Stimulated activated CD4-positive, alpha-beta T cell treated with anti-CD3 and anti-CD28 coated beads, Interleukin-4, amount 100 ng/mL, for 24 hours (primary cell): ENCODE data around the gene CFL1.

Experiments used
- DNase-seq: peaks from one replicate; pipeline ENCODE4 v3.0.0-alpha.2; 2020

The CFL1 gene

DNA sequence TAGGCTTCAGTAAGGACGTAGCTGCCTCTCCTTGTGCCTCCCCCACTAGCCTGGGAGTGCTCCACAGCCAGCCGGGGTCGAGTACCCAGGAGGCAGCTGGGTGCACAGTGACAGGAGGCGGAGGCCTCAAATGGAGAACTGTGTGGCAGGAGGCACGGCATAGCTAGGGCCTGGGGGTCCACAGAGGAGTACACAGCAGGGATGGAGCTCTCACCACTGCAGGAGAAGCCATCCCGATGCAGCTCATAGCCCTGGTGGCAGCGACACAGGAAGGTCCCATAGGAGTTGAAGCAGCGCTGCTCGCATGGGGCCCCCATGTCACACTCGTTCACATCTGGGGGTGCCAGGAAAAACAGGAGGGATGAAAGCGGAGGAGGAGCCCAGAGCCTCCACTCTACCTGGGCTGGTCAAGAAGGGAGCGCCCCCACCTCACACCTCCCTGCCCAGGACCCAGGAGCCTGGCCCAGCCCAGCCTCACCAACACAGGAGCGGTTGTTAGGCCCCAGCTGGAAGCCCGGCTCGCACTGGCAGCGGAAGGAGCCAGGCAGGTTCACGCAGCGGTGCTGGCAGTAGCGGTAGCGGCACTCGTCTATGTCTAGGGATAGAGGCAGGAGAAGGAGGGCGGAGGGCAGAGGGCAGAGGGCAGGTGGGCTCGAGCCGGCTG, 11.8 kb upstream of the CFL1 start:
- DNase-seq = no peak

DNA sequence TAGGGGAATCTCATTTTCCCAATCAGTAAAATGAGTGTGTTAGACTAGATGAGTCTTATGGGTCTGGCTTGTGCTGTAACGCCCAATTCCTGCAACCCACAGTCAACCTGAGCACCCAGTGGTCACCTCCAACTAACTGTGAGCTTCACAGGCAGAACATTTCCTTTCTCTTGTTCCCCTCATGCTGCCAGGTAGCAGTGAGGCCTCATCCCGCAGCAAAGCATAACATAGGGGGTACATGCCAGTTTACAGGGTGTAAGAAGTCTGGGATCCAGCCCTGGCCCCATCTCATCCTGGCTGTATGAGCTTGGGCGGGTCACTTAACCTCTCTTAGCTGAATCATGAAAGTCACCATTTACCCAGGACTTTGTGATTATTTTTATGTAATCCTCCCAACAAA, 10.9 kb upstream of the CFL1 start:
- DNase-seq = no peak

DNA sequence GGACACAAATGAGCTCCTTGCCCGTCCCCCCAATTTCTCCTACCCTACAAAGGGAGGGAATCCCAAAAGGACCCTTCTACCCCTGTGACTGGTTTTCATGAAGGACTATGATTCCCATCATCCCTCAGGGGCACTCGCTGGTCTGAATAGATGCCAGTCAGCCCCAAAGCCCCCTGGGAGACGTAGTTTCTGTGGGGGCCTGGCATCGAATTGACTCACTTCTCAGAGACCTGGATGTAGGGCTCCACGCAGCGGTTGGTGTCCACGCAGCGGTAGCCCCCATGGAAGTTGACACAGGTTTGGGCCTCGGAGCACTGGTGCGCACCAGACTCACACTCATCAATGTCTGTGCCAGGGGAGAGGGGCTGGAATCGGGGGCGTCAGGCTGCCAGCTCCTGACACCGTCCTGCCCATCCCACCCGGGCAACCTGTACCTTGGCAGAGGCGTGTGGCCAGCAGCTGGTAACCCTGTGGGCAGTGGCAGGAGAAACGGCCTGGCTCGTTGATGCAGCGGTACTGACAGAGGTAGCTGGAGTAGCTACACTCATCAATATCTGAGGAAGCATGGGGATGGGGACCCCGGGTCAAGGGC, 10.2 kb upstream of the CFL1 start:
- DNase-seq = no peak

DNA sequence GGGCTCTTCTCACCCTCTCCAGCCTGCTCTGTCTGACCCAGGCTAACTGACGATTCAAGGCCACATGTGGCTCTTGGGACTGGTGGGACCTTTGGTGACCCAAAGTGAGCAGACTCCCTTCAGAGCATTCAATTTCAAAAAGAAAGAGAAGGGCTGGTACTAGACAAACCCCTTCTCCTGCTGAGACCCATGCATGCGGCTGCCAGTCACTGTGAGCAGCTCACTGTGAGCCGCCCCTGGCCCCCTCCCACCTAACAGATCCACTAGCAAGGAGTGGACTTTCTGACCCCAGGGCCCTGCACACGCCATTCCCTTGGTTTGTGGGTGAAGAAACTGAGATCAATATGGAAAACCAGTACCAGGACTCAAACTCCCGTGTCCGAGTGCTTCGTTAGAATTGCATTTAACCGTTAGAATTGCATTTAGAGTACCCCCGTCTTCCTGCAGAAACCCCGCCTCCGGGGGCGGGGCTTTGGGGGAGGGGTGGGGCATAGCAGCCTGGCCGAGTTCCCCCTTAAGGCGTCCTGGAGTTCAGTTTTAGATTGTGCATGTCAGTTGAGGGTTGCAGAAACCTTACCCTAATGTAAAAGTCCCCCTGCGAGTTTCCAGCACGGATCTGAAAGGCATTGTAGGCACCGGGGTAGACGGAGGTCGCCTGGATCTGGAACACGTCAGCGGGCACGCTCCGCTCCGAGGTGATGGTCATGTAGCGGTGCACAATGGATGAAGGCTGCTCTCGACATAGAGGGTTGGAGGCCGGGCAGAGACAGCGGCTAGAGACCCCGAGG, 9.5 kb upstream of the CFL1 start:
- DNase-seq = no peak

DNA sequence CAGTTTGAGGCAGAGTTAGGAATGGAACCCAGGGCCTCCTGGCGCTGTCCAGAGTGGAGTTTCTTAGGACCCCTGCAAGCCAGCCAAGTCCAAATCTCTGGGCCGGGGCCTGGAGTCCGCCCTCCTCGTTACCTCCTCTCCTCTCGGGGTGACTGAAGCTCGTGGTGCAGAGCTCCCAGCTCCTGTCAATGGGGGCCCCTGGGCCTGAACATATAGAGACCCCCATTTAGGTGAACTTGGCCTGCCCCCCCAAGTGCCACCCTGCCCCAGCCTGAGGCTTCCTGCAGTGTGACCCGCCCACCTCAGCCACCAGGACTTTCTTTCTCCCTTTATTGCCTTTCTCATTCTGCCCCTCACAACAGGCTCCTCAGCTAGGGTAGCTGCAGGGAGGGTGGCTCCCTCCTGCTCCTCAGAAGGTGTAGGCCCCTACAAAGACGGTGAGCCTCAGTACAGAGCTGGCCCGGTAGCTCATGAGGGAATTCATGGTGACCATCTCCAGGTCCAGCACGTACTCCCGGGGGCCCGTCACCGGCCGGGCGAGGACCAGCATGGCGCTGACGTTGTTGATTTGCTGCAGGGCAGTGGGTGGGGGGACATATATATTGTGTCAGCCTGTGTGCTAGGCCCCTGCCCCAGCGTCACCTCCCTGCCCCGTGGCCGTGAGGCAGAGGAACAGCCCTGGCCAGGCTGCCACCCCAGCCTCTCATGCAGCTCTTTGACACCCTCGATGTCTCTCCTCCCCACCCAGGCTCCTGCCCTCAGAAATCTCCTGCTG, 8.7 kb upstream of the CFL1 start:
- DNase-seq = no peak

- DNase-seq = no peak
Measured at GRCh38 chr11:65865550-65866172, 7.7 kb upstream of the CFL1 start.

- no peak for DNase-seq
Measured at GRCh38 chr11:65864706-65865471, 6.9 kb upstream of the CFL1 start.

- DNase-seq = no peak
Measured at GRCh38 chr11:65863889-65864705, 6.1 kb upstream of the CFL1 start.

GRCh38 chr11:65862941-65863888, 5.2 kb upstream of the CFL1 start:
- no peak for DNase-seq

DNA sequence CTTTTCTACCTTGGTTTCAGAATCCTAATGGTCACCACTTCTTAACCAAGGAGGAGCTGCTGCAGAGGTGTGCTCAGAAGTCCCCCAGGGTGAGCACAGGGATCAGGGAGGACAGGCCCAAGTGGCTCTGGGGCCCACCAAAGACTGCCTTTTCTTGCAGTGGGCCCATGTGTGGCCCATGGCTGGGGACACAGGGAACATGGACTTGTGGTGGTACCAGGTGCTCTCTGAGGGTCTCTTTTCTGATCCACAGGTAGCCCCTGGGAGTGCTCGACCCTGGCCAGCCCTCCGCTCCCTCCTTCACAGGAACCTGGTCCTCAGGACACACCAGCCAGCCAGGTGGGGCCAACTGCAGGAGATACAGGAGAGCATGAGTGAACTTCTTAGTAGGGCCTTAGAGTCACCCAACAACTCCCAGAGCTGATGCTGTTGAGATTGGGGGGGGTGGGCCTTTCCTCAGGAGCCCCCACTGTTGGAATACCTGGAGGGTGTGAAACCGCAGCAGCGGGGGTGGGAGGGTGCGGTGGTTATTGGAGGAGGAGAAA, 4.3 kb upstream of the CFL1 start:
- DNase-seq = no peak

- DNase-seq = no peak
Measured at GRCh38 chr11:65861533-65862183, 3.7 kb upstream of the CFL1 start.

DNA sequence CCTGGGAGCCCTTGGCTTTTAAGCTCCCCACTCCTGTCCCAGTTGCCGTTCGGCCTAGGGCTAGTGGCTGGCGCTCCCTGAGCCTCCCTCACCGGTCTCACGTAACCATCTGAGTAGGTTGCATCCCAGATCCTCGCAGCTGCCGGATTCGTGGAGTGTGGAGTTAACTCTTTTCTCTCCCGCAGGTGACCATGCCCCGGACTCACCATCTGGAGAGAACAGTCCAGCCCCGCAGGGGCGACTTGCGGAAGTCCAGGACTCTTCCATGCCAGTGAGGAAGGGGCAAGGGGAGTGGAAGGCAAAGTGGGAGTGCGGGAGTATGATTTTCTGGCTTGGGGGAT, 3.2 kb upstream of the CFL1 start:
- DNase-seq = no peak

- peak; percentile 96 for DNase-seq
Measured at GRCh38 chr11:65860278-65861164, 2.5 kb upstream of the CFL1 start, which contains the start of gene MUS81. TSS of gene MUS81 (plus strand) at chr11:65860433. CDS start at chr11:65860754, 321 bp downstream.

DNA sequence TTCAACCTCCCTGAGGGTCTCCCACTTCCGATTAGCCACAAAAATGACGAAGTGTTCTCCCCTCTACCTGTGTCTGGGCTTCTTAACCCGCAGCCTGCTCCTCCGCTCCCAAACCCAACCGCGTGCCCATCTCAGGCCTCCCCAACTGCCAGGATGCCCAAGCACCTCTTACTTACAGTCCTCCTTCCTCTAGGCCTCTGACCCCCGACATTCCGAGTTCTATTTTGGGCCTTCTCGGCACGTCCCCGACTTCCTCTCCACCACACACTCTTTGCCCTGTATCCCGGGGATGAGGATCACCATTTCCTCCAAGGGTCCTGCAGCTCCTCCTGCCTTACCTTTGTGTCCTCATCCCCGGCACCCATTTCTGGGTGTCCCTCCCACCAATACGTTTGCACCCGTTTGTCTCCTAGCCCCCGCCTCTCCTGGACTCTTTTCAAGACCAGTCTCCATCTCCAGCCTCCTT, 1.9 kb upstream of the CFL1 start:
- DNase-seq = no peak

DNA sequence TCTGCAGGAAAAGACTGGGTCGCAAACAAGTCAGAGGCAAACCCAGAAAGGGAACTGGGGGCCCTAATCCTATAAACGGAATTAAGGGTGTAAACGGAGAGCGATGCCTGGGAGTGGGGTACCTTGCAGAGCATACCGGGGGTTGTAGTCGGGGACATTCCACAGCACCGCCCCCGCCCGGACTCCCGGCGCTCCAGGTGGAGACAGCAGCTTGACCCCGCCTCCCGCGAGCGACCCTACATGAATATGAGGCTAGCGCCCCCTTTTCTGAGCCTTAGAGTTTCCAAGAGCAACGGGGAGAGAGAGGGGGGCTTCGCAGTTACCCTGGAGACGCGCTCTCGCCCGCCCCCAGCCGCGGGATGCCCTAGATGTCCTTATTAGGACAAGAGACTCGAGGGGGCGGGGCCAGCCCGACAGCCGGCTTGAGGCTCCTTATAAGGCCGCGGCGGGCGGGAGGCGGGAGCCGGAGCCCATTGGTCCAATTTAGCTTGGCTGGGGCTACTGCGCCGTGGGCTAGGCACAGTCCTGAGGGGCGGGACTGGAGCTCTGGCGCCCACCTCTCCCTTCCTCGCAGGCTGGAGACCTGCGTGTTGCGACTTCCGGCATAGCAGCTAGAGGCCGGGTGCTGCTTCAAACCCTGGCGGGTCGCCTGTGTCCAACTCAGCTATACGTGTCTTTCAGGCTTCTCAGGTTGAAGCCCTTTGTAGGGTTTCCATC, 1.3 kb upstream of the CFL1 start:
- peak; percentile 98 for DNase-seq

DNA sequence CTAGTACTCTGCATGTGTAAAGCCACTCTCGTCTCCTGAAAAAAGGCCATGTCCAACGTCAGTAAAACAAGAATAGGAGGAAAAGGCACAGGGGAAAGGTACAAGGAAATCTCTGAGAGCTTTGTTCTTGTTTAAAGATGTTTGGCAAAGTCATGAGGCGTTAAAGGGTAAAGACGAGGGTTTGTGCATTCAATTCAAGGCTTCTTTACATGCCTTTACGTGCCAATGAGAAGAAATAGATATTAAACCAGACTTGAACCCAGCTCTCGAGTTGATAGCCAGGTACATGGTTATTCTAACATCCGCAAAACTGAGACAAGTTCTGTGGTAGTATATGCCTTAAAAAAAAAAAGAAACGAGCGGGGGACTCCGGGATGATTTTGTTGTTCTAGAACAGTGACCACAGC, 704 bp upstream of the CFL1 start:
- no peak for DNase-seq

- DNase-seq = no peak
Measured at GRCh38 chr11:65857500-65857852, 504 bp downstream of the CFL1 start.
